Loucy (cell line): Measurements from ENCODE around the gene ZNRF1.

Experiments used
- H2AFZ ChIP-seq: fragments of 200-600 bp; sonication (generic); 2 replicates; pipeline ENCODE4 v1.6.0; 2016; ENCODE audit warnings: antibody characterized with exemption, mild to moderate bottlenecking, low read length, moderate library complexity
- H3F3A ChIP-seq: fragments of 200-600 bp; 2 replicates; pipeline ENCODE4 v1.6.0; 2016; ENCODE audit warnings: antibody characterized with exemption, low read depth, mild to moderate bottlenecking
- H3K27me3 ChIP-seq: fragments of 200-600 bp; sonication (generic); 2 replicates; pipeline ENCODE4 v1.6.1; 2014; ENCODE audit warnings: low read length, mild to moderate bottlenecking; ENCODE audit not compliant: insufficient read depth, poor library complexity, severe bottlenecking
- H3K36me3 ChIP-seq: fragments of 200-600 bp; sonication (generic); 2 replicates; pipeline ENCODE4 v1.6.1; 2016; ENCODE audit warnings: low read length; ENCODE audit not compliant: insufficient read depth
- H3K4me1 ChIP-seq: fragments of 200-600 bp; sonication (generic); 2 replicates; pipeline ENCODE4 v1.5.1; 2014; ENCODE audit warnings: low read length, mild to moderate bottlenecking; ENCODE audit not compliant: insufficient read depth, poor library complexity, severe bottlenecking
- H3K4me2 ChIP-seq: fragments of 200-600 bp; sonication (generic); 2 replicates; pipeline ENCODE4 v1.6.0; 2014; ENCODE audit warnings: antibody characterized with exemption, low read length, low read depth, mild to moderate bottlenecking; ENCODE audit not compliant: poor library complexity, severe bottlenecking
- H3K4me3 ChIP-seq: fragments of 200-600 bp; sonication (generic); 2 replicates; pipeline ENCODE4 v1.5.1; 2014; ENCODE audit warnings: low read length, mild to moderate bottlenecking, mixed read lengths; ENCODE audit not compliant: poor library complexity, severe bottlenecking
- H3K79me2 ChIP-seq: fragments of 200-600 bp; sonication (generic); 2 replicates; pipeline ENCODE4 v1.6.1; 2014; ENCODE audit warnings: low read length; ENCODE audit not compliant: insufficient read depth
- H3K9ac ChIP-seq: fragments of 200-600 bp; sonication (generic); 2 replicates; pipeline ENCODE4 v1.6.0; 2014; ENCODE audit warnings: mild to moderate bottlenecking, low read depth, low read length, moderate library complexity; ENCODE audit not compliant: poor library complexity, severe bottlenecking
- H3K9me2 ChIP-seq: fragments of 200-600 bp; sonication (generic); replicated peaks from 2 replicates; pipeline ENCODE4 v1.6.1; 2016; ENCODE audit warnings: low read depth, low read length, mixed read lengths
- H3K9me3 ChIP-seq: fragments of 200-600 bp; sonication (generic); 2 replicates; pipeline ENCODE4 v1.6.1; 2014; ENCODE audit warnings: mild to moderate bottlenecking, antibody characterized with exemption, low read length, low read depth; ENCODE audit not compliant: insufficient read depth
- H4K20me1 ChIP-seq: fragments of 200-600 bp; sonication (generic); 2 replicates; pipeline ENCODE4 v1.6.0; 2014; ENCODE audit warnings: antibody characterized with exemption, low read length, mild to moderate bottlenecking; ENCODE audit not compliant: insufficient read depth, poor library complexity, severe bottlenecking
- EZH2phosphoT487 ChIP-seq: fragments of 200-600 bp; IDR thresholded peaks from 2 replicates; pipeline ENCODE4 v1.6.1; 2018; ENCODE audit warnings: antibody characterized with exemption, mild to moderate bottlenecking, moderate library complexity, borderline replicate concordance
- TF ChIP-seq, protein P1 (sequence below): fragments of 200-600 bp; sonication (generic); conservative IDR thresholded peaks from 2 replicates; pipeline ENCODE4 v1.5.1; 2014; ENCODE audit warnings: mild to moderate bottlenecking, antibody characterized with exemption, low read length

ZNRF1 gene

GRCh38 chr16:75062135-75062975 lies 63.5 kb downstream of the ZNRF1 start:
- Histone ChIP-seq H3F3A (no peaks in the 10 kb centered on the region), H3K4me2 (peak overlapping the region; percentile 96), H3K9ac (peak overlapping the region; percentile 21), H3K4me1 (peaks cover 66% of the 10 kb centered on the region), H4K20me1 (peaks cover 78% of the 10 kb centered on the region), H3K36me3 (peaks cover 20% of the 10 kb centered on the region; the same call in 1 of the 2 replicates), H3K27me3 (no peaks in the 10 kb centered on the region), H3K9me2 (no peaks in the 10 kb centered on the region), H3K9me3 (no peaks in the 10 kb centered on the region), H2AFZ (no peak overlapping the region), H3K4me3 (no peak overlapping the region), H3K79me2 (peaks cover 100% of the 10 kb centered on the region)
- TF ChIP-seq EZH2phosphoT487: no peak
- TF ChIP-seq, protein P1, sequence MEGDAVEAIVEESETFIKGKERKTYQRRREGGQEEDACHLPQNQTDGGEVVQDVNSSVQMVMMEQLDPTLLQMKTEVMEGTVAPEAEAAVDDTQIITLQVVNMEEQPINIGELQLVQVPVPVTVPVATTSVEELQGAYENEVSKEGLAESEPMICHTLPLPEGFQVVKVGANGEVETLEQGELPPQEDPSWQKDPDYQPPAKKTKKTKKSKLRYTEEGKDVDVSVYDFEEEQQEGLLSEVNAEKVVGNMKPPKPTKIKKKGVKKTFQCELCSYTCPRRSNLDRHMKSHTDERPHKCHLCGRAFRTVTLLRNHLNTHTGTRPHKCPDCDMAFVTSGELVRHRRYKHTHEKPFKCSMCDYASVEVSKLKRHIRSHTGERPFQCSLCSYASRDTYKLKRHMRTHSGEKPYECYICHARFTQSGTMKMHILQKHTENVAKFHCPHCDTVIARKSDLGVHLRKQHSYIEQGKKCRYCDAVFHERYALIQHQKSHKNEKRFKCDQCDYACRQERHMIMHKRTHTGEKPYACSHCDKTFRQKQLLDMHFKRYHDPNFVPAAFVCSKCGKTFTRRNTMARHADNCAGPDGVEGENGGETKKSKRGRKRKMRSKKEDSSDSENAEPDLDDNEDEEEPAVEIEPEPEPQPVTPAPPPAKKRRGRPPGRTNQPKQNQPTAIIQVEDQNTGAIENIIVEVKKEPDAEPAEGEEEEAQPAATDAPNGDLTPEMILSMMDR: peak; percentile 35; the same call in 1 of the 2 replicates

DNA sequence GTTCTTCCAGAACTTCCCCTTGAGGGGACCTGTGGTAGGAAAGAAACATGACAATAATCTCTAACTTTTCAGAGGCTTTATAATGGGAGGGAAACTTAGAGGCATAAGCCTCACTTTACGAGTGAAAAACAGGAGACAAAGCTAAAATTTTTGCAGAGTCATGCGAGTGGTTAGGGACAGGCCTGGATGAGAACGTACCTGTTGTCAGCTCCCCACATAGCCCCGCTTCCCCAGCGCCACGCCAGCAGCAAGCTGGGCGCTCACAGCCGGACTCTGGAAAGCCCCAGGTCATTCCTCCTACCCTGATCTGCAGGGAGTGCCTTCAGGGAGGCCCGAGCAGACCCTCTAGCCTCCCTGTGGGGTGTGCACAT lies 64.1 kb downstream of the ZNRF1 start:
- H3K27me3 ChIP-seq: no peaks in the 10 kb centered on the region
- peak overlapping the region; percentile 70 for H3K4me3 ChIP-seq
- H2AFZ ChIP-seq: no peak overlapping the region
- H3K9ac ChIP-seq: peak overlapping the region; percentile 84
- H4K20me1 ChIP-seq: peaks cover 78% of the 10 kb centered on the region
- TF ChIP-seq EZH2phosphoT487: no peak
- TF ChIP-seq, protein P1: no peak
- peaks cover 100% of the 10 kb centered on the region for H3K79me2 ChIP-seq
- peak overlapping the region; percentile 96 for H3K4me2 ChIP-seq
- no peaks in the 10 kb centered on the region for H3F3A ChIP-seq
- no peaks in the 10 kb centered on the region for H3K9me2 ChIP-seq
- no peaks in the 10 kb centered on the region for H3K9me3 ChIP-seq
- peaks cover 72% of the 10 kb centered on the region for H3K4me1 ChIP-seq
- peaks cover 18% of the 10 kb centered on the region; the same call in 1 of the 2 replicates for H3K36me3 ChIP-seq

GRCh38 chr16:75063549-75064088 lies 64.8 kb downstream of the ZNRF1 start:
- peak overlapping the region; percentile 84 for H3K9ac ChIP-seq
- H3K79me2 ChIP-seq: peaks cover 100% of the 10 kb centered on the region
- no peaks in the 10 kb centered on the region for H3K9me2 ChIP-seq
- no peak for TF ChIP-seq EZH2phosphoT487
- TF ChIP-seq, protein P1: 0 out of 2 replicates have a peak, but pooled peaks have one; percentile 20
- H3K36me3 ChIP-seq: peaks cover 15% of the 10 kb centered on the region; the same call in 1 of the 2 replicates
- no peaks in the 10 kb centered on the region for H3K27me3 ChIP-seq
- no peak overlapping the region for H2AFZ ChIP-seq
- peaks cover 73% of the 10 kb centered on the region for H3K4me1 ChIP-seq
- peak overlapping the region; percentile 70 for H3K4me3 ChIP-seq
- peak overlapping the region; percentile 96 for H3K4me2 ChIP-seq
- H3K9me3 ChIP-seq: no peaks in the 10 kb centered on the region
- peaks cover 76% of the 10 kb centered on the region for H4K20me1 ChIP-seq
- no peaks in the 10 kb centered on the region for H3F3A ChIP-seq
